GM12878 (cell line): ENCODE results near the gene ZNF804A. TPM values are rescaled to one million over a fixed set of nuclear protein-coding genes. Genes with fewer than 3 reads are reported as not detected.

Source experiments
- ATAC-seq: fragments of 200-7000 bp; cut with Tn5 transposase; 3 replicates; pipeline ENCODE4 v1.9.1; 2020; ENCODE audit warnings: mild to moderate bottlenecking, moderate library complexity
- BruUV-seq: library from RNA; stranded (reverse); fragments of 400-500 nt; replicated peaks from 2 replicates; lab custom pipeline; 2021; lab: Mats Ljungman, UMichigan
- CTCF ChIA-PET: fragments of 300-600 bp; sonication (Branson Sonifier 250); formaldehyde crosslinking; extraction: SDS; loops from one replicate; lab custom pipeline; 2021; ENCODE audit warnings: inconsistent platforms; lab: Yijun Ruan, JAX
- POLR2A ChIA-PET: fragments of 350-600 bp; formaldehyde crosslinking; extraction: SDS; loops from one replicate; lab custom pipeline; 2021; ENCODE audit warnings: inconsistent platforms; lab: Charles Lee
- RAD21 ChIA-PET: fragments of 300-600 bp; sonication (Branson Sonifier 250); formaldehyde crosslinking; loops from one replicate; lab custom pipeline; 2023; ENCODE audit warnings: antibody characterized with exemption; ENCODE audit not compliant: unreplicated experiment; lab: Charles Lee
- SMC1A ChIA-PET: fragments of 300-600 bp; sonication (Branson Sonifier 250); formaldehyde crosslinking; loops from one replicate; lab custom pipeline; 2023; ENCODE audit not compliant: unreplicated experiment, uncharacterized antibody; lab: Charles Lee
- DNase-seq: peaks from one replicate; pipeline ENCODE4 v3.0.0-alpha.2; 2011; ENCODE audit warnings: low read depth, low spot score
- FAIRE-seq: peaks from 3 replicates; lab custom pipeline; 2011; peaks lifted over from hg19 to GRCh38; lab: Jason Lieb, UNC
- H2AFZ ChIP-seq: 2 replicates; pipeline ENCODE4 v1.6.0; 2011; ENCODE audit warnings: low read depth, low read length, control low read depth; ENCODE audit not compliant: control insufficient read depth
- H3K27ac ChIP-seq: 2 replicates; pipeline ENCODE4 v1.5.1; 2011; ENCODE audit warnings: control low read depth; ENCODE audit not compliant: control insufficient read depth, insufficient read depth
- H3K27me3 ChIP-seq, 2 experiments: replicated peaks in 1 of 2; 2 replicates each; pipeline versions ENCODE4 v1.6.0 to v1.6.1; 2011; ENCODE audit warnings: low read length in 1 of 2; ENCODE audit not compliant: control insufficient read depth in 2 of 2, insufficient read depth in 2 of 2
- H3K36me3 ChIP-seq, 2 experiments: 2 replicates each; pipeline ENCODE4 v1.5.1; 2011; ENCODE audit warnings: low read length in 1 of 2; ENCODE audit not compliant: control insufficient read depth in 2 of 2, insufficient read depth in 2 of 2
- H3K4me1 ChIP-seq: 2 replicates; pipeline ENCODE4 v1.6.1; 2011; ENCODE audit warnings: mild to moderate bottlenecking, low read length, moderate library complexity, mixed read lengths; ENCODE audit not compliant: control insufficient read depth, insufficient read depth
- H3K4me2 ChIP-seq: 2 replicates; pipeline ENCODE4 v1.6.0; 2011; ENCODE audit warnings: control low read depth; ENCODE audit not compliant: control insufficient read depth, insufficient read depth
- H3K4me3 ChIP-seq: fragments of 200-600 bp; sonication (generic); 2 replicates; pipeline ENCODE4 v1.5.1; 2016
- H3K79me2 ChIP-seq: 2 replicates; pipeline ENCODE4 v1.6.0; 2011; ENCODE audit warnings: low read length; ENCODE audit not compliant: control insufficient read depth, insufficient read depth
- H3K9ac ChIP-seq: 2 replicates; pipeline ENCODE4 v1.8.0; 2011; ENCODE audit warnings: low read length, control low read depth, mixed read lengths; ENCODE audit not compliant: control insufficient read depth, insufficient read depth
- H3K9me3 ChIP-seq: replicated peaks from 3 replicates; pipeline ENCODE4 v1.5.1; 2011; ENCODE audit warnings: mild to moderate bottlenecking, low read length; ENCODE audit not compliant: control insufficient read depth, insufficient read depth
- H4K20me1 ChIP-seq: 2 replicates; pipeline ENCODE4 v1.6.0; 2011; ENCODE audit not compliant: control insufficient read depth, insufficient read depth
- CBFB ChIP-seq: IDR thresholded peaks from 2 replicates; pipeline ENCODE4 v1.6.1; 2016; ENCODE audit warnings: antibody characterized with exemption, low read depth
- DPF2 ChIP-seq: fragments of 450-650 bp; IDR thresholded peaks from 2 replicates; pipeline ENCODE4 v1.6.1; 2017; ENCODE audit warnings: mild to moderate bottlenecking
- FOS ChIP-seq: IDR thresholded peaks from 3 replicates; pipeline ENCODE4 v1.6.1; 2011; ENCODE audit warnings: borderline replicate concordance; ENCODE audit not compliant: insufficient read length; ENCODE audit errors: extremely low read depth
- IRF4 ChIP-seq: IDR thresholded peaks from 2 replicates; pipeline ENCODE4 v1.6.1; 2011; ENCODE audit warnings: low read depth, low read length
- JUNB ChIP-seq: IDR thresholded peaks from 2 replicates; pipeline ENCODE4 v1.6.1; 2016; ENCODE audit warnings: antibody characterized with exemption, mild to moderate bottlenecking
- KDM1A ChIP-seq: fragments of 200-600 bp; sonication (generic); IDR thresholded peaks from 2 replicates; pipeline ENCODE4 v1.6.1; 2016; ENCODE audit warnings: borderline replicate concordance
- PAX8 ChIP-seq: fragments of 450-650 bp; IDR thresholded peaks from 2 replicates; pipeline ENCODE4 v1.6.1; 2017; ENCODE audit warnings: mild to moderate bottlenecking, moderate library complexity
- PML ChIP-seq: IDR thresholded peaks from 2 replicates; pipeline ENCODE4 v1.6.1; 2012; ENCODE audit warnings: low read length, inconsistent platforms
- SP1 ChIP-seq: IDR thresholded peaks from one replicate; pipeline ENCODE4 v1.6.1; 2011; ENCODE audit warnings: low read depth, low read length
- WRNIP1 ChIP-seq: IDR thresholded peaks from 2 replicates; pipeline ENCODE4 v1.6.1; 2011; ENCODE audit warnings: low read depth, low read length, improper control_type of control experiment, borderline replicate concordance
- WGBS: methylation state at CpG from one replicate; pipeline ENCODE4 v1.1.6; 2016; ENCODE audit warnings: low lambda C conversion rate; ENCODE audit not compliant: insufficient replicate concordance, insufficient coverage; ENCODE audit errors: missing lambda C conversion rate; 5-methylcytosine and 5-hydroxymethylcytosine counted together
- in situ Hi-C: fragments of 300-500 bp; cut with MboI; formaldehyde crosslinking; loops from 9 replicates; pipeline ENCODE4 v1.14.3; 2018; ENCODE audit warnings: mixed read lengths
- intact Hi-C: fragments of 100-400 bp; cut with micrococcal nuclease; formaldehyde crosslinking; loops from one replicate; pipeline ENCODE4 v1.14.2; 2022; ENCODE audit not compliant: unreplicated experiment
- polyA plus RNA-seq, 11 experiments: library from polyadenylated mRNA; depleted of rRNA in 4 of 11; unstranded in 6 of 11; stranded (reverse) in 5 of 11; fragments of >200 nt; fragmentation: Nextera tagmentation in 4 of 11; fragmentation: Illumina TruSeq in 1 of 11; extraction: Ambion mirVana in 4 of 11; extraction: Trizol in 1 of 11; gene quantifications; 1 replicate in 1 of 11; 2 replicates in 10 of 11; pipeline versions ENCODE4 v1.2.1 to v1.2.3, GENCODE V29; 2011 to 2016; ENCODE audit warnings: inconsistent platforms in 2 of 11, missing spikeins in 2 of 11, low read depth in 1 of 11
- total RNA-seq, 4 experiments: library from RNA; depleted of rRNA in 3 of 4; stranded (reverse); fragments of >200 nt in 3 of 4; fragmentation: Illumina TruSeq in 1 of 4; extraction: Trizol in 1 of 4; gene quantifications; 2 replicates each; pipeline versions ENCODE4 v1.2.1 to v1.2.3, GENCODE V29; 2013 to 2021
- TF ChIP-seq, protein P1 (sequence below): fragments of 450-650 bp; IDR thresholded peaks from 2 replicates; pipeline ENCODE4 v1.6.1; 2017; ENCODE audit warnings: low read depth, mild to moderate bottlenecking, moderate library complexity

Gene ZNF804A
- total and polyA plus RNA-seq, 10 of the 15 experiments (the other 5 are each of a cell fraction or from before 2014, with no cell fraction given) = 0.19 to 2.3 (median 1.4) TPM

- no peak for TF ChIP-seq CBFB
- TF ChIP-seq PAX8 = no peak
- TF ChIP-seq, protein P1, sequence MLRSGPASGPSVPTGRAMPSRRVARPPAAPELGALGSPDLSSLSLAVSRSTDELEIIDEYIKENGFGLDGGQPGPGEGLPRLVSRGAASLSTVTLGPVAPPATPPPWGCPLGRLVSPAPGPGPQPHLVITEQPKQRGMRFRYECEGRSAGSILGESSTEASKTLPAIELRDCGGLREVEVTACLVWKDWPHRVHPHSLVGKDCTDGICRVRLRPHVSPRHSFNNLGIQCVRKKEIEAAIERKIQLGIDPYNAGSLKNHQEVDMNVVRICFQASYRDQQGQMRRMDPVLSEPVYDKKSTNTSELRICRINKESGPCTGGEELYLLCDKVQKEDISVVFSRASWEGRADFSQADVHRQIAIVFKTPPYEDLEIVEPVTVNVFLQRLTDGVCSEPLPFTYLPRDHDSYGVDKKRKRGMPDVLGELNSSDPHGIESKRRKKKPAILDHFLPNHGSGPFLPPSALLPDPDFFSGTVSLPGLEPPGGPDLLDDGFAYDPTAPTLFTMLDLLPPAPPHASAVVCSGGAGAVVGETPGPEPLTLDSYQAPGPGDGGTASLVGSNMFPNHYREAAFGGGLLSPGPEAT = no peak
- no peak for TF ChIP-seq KDM1A
- TF ChIP-seq FOS = no peak
- no peak for TF ChIP-seq IRF4
Observed at GRCh38 chr2:184938221-184938985, 340.1 kb downstream of the ZNF804A start (continued).

- CTCF ChIA-PET = no interaction called here
- RAD21 ChIA-PET = no interaction called here
- Histone ChIP-seq H3K79me2 (no peaks in the 10 kb centered on the region), H3K9me3 (no peaks in the 10 kb centered on the region), H3K9ac (no peak overlapping the region), H3K27ac (no peak overlapping the region), H3K4me1 (no peaks in the 10 kb centered on the region), H3K27me3 (no peaks in the 10 kb centered on the region), H2AFZ (no peak overlapping the region), H4K20me1 (no peaks in the 10 kb centered on the region), H3K4me2 (no peak overlapping the region), H3K36me3 (no peaks in the 10 kb centered on the region), H3K4me3 (no peak overlapping the region)
- in situ Hi-C loops (no loop called here), intact Hi-C loops (no loop called here)
- WGBS = 3% methylated on average over 4 of the region's 4 CpGs
- SMC1A ChIA-PET = no interaction called here
- TF ChIP-seq WRNIP1 (no peak), SP1 (no peak), DPF2 (no peak), JUNB (no peak), PML (no peak)
- no peak for DNase-seq
- BruUV-seq = no TSS peak
- FAIRE-seq = peak; percentile 31
- POLR2A ChIA-PET = no interaction called here
- ATAC-seq = no peak
Observed at GRCh38 chr2:184945326-184945725, 347.0 kb downstream of the ZNF804A start.
